H9 (cell line): ENCODE results near the gene NPHS1. TPM values are rescaled to one million over a fixed set of nuclear protein-coding genes. Genes with fewer than 3 reads are reported as not detected.
"Not testable (repeated sequence)": the region's sequence is repeated elsewhere in the genome, so short reads cannot be mapped to it uniquely, and the experiment has no call there.

Source experiments
- DNase-seq: peaks from one replicate; pipeline ENCODE4 v3.0.0-alpha.2; 2017
- H2AFZ ChIP-seq: one replicate; pipeline ENCODE4 v1.6.1; 2013; ENCODE audit warnings: mild to moderate bottlenecking, low read length, control low read depth, moderate library complexity
- H2AK5ac ChIP-seq: 2 replicates; pipeline ENCODE4 v1.6.1; 2013; ENCODE audit warnings: low read length, control low read depth, mixed read lengths; ENCODE audit not compliant: insufficient read length
- H2BK120ac ChIP-seq: one replicate; pipeline ENCODE4 v1.6.1; 2013; ENCODE audit warnings: low read depth, mild to moderate bottlenecking, low read length, control low read depth, inconsistent platforms; ENCODE audit not compliant: poor library complexity, severe bottlenecking
- H2BK12ac ChIP-seq: 2 replicates; pipeline ENCODE4 v1.6.1; 2013; ENCODE audit warnings: low read length, control low read depth, mixed read lengths, low read depth; ENCODE audit not compliant: insufficient read length
- H2BK15ac ChIP-seq: 2 replicates; pipeline ENCODE4 v1.6.1; 2013; ENCODE audit warnings: low read depth, low read length, control low read depth
- H2BK20ac ChIP-seq: one replicate; pipeline ENCODE4 v1.6.1; 2013; ENCODE audit warnings: low read depth, mild to moderate bottlenecking, low read length, control low read depth, inconsistent platforms; ENCODE audit not compliant: poor library complexity, severe bottlenecking
- H2BK5ac ChIP-seq: 2 replicates; pipeline ENCODE4 v1.6.1; 2013; ENCODE audit warnings: low read length, control low read depth, mixed read lengths; ENCODE audit not compliant: insufficient read length
- H3K14ac ChIP-seq: 2 replicates; pipeline ENCODE4 v1.6.1; 2013; ENCODE audit warnings: low read length, control low read depth; ENCODE audit not compliant: insufficient read depth
- H3K18ac ChIP-seq: 2 replicates; pipeline ENCODE4 v1.6.1; 2013; ENCODE audit warnings: low read depth, mild to moderate bottlenecking, mixed read lengths, low read length, control low read depth; ENCODE audit not compliant: insufficient read length
- H3K23ac ChIP-seq: 2 replicates; pipeline ENCODE4 v1.6.1; 2013; ENCODE audit warnings: low read length, control low read depth, mixed read lengths, low read depth; ENCODE audit not compliant: insufficient read length
- H3K23me2 ChIP-seq: 2 replicates; pipeline ENCODE4 v1.6.1; 2013; ENCODE audit warnings: low read depth, mild to moderate bottlenecking, mixed read lengths, low read length, control low read depth; ENCODE audit not compliant: insufficient read length, poor library complexity, severe bottlenecking
- H3K27ac ChIP-seq: 2 replicates; pipeline ENCODE4 v1.5.1; 2013; ENCODE audit warnings: low read length, control low read depth, mixed read lengths, low read depth; ENCODE audit not compliant: insufficient read length
- H3K27me3 ChIP-seq: 2 replicates; pipeline ENCODE4 v1.6.1; 2013; ENCODE audit warnings: low read length, control low read depth, inconsistent platforms; ENCODE audit not compliant: insufficient read depth
- H3K4ac ChIP-seq: 2 replicates; pipeline ENCODE4 v1.6.1; 2013; ENCODE audit warnings: low read depth, mild to moderate bottlenecking, control low read depth, inconsistent platforms, low read length, moderate library complexity
- H3K4me1 ChIP-seq: 2 replicates; pipeline ENCODE4 v1.6.1; 2013; ENCODE audit warnings: low read length, control low read depth, inconsistent platforms; ENCODE audit not compliant: insufficient read depth
- H3K4me2 ChIP-seq: 2 replicates; pipeline ENCODE4 v1.6.1; 2013; ENCODE audit warnings: low read length, control low read depth, mixed read lengths; ENCODE audit not compliant: insufficient read length, insufficient read depth
- H3K56ac ChIP-seq: 2 replicates; pipeline ENCODE4 v1.6.1; 2013; ENCODE audit warnings: low read depth, mild to moderate bottlenecking, mixed read lengths, low read length, control low read depth; ENCODE audit not compliant: insufficient read length
- H3K79me1 ChIP-seq: 2 replicates; pipeline ENCODE4 v1.6.1; 2013; ENCODE audit warnings: low read depth, mild to moderate bottlenecking, moderate library complexity, low read length, control low read depth, inconsistent platforms; ENCODE audit not compliant: insufficient read depth, poor library complexity, severe bottlenecking
- H3K79me2 ChIP-seq: 2 replicates; pipeline ENCODE4 v1.6.1; 2013; ENCODE audit warnings: low read length, control low read depth, inconsistent platforms; ENCODE audit not compliant: insufficient read depth
- H3K9ac ChIP-seq: 2 replicates; pipeline ENCODE4 v1.6.1; 2013; ENCODE audit warnings: low read length, control low read depth, mixed read lengths; ENCODE audit not compliant: insufficient read length; ENCODE audit errors: extremely low read depth
- H3K9me3 ChIP-seq: one replicate; pipeline ENCODE4 v1.6.1; 2013; ENCODE audit warnings: low read depth, low read length, inconsistent platforms; ENCODE audit not compliant: control insufficient read depth
- H3T11ph ChIP-seq: one replicate; pipeline ENCODE4 v1.6.1; 2013; ENCODE audit warnings: mild to moderate bottlenecking, low read length, control low read depth, inconsistent platforms
- H4K20me1 ChIP-seq: one replicate; pipeline ENCODE4 v1.6.1; 2013; ENCODE audit not compliant: control insufficient read depth, insufficient read length, insufficient read depth
- H4K5ac ChIP-seq: 2 replicates; pipeline ENCODE4 v1.6.1; 2013; ENCODE audit warnings: low read depth, mild to moderate bottlenecking, mixed read lengths, low read length, control low read depth; ENCODE audit not compliant: insufficient read length
- H4K8ac ChIP-seq: replicated peaks from 2 replicates; pipeline ENCODE4 v1.6.1; 2013; ENCODE audit warnings: low read length, control low read depth, mixed read lengths, low read depth; ENCODE audit not compliant: insufficient read length
- H4K91ac ChIP-seq: 2 replicates; pipeline ENCODE4 v1.6.1; 2013; ENCODE audit warnings: low read depth, mild to moderate bottlenecking, moderate library complexity, mixed read lengths, low read length, control low read depth; ENCODE audit not compliant: insufficient read length
- H3K27ac Mint-ChIP-seq, 3 experiments: 2 replicates in 2 of 3; 3 replicates in 1 of 3; pipeline ENCODE4 v1.8.0; 2020 to 2021; ENCODE audit warnings: mixed read lengths in 3 of 3, mild to moderate bottlenecking in 1 of 3, moderate library complexity in 1 of 3
- H3K27me3 Mint-ChIP-seq: 2 replicates; pipeline ENCODE4 v1.8.0; 2021; ENCODE audit warnings: low read depth, mild to moderate bottlenecking, moderate library complexity, mixed read lengths
- H3K36me3 Mint-ChIP-seq, 3 experiments: 2 replicates in 2 of 3; 3 replicates in 1 of 3; pipeline ENCODE4 v1.8.0; 2020 to 2021; ENCODE audit warnings: low read depth in 3 of 3, mixed read lengths in 3 of 3; ENCODE audit not compliant: insufficient read depth in 1 of 3
- H3K4me1 Mint-ChIP-seq, 2 experiments: 2 replicates each; pipeline ENCODE4 v1.8.0; 2020; ENCODE audit warnings: mixed read lengths in 2 of 2
- H3K4me3 Mint-ChIP-seq, 2 experiments: 2 replicates in 1 of 2; 3 replicates in 1 of 2; pipeline ENCODE4 v1.8.0; 2020 to 2021; ENCODE audit warnings: mild to moderate bottlenecking in 2 of 2, mixed read lengths in 2 of 2, moderate library complexity in 1 of 2
- H3K9me3 Mint-ChIP-seq, 2 experiments: 2 replicates in 1 of 2; 3 replicates in 1 of 2; pipeline ENCODE4 v1.8.0; 2020; ENCODE audit warnings: mild to moderate bottlenecking in 2 of 2, mixed read lengths in 2 of 2, moderate library complexity in 1 of 2
- CTCF ChIP-seq: fragments of 200-600 bp; sonication (generic); conservative IDR thresholded peaks from 3 replicates; pipeline ENCODE4 v1.8.0; 2021; ENCODE audit warnings: antibody characterized with exemption, mild to moderate bottlenecking
- WGBS: extraction: QIAGEN DNeasy Blood & Tissue Kit; methylation state at CpG from one replicate; pipeline ENCODE4 v1.1.7; 2013; ENCODE audit warnings: missing lambda C conversion rate, low lambda C conversion rate, mixed read lengths; ENCODE audit not compliant: insufficient read length; ENCODE audit errors: extremely low coverage; 5-methylcytosine and 5-hydroxymethylcytosine counted together
- total RNA-seq: library from RNA; stranded (reverse); gene quantifications from 2 replicates; pipeline ENCODE4 v1.2.1, GENCODE V29; 2021

NPHS1 gene
- total RNA-seq, 1 experiment from 2014 or later = 0.83 TPM

GRCh38 chr19:35894342-35894741 lies 42.0 kb upstream of the NPHS1 start:
- H3K4ac ChIP-seq = no peak overlapping the region
- no peak overlapping the region for H3K4me2 ChIP-seq
- no peaks in the 10 kb centered on the region for H3K27me3 ChIP-seq
- H3K27me3 Mint-ChIP-seq = no peaks in the 10 kb centered on the region
- no peak overlapping the region for H3K14ac ChIP-seq
- peaks cover 6% of the 10 kb centered on the region for H3K23me2 ChIP-seq
- no peak overlapping the region for H3T11ph ChIP-seq
- no peaks in the 10 kb centered on the region for H4K20me1 ChIP-seq
- no peak overlapping the region for H3K27ac Mint-ChIP-seq
- TF ChIP-seq CTCF = no peak
- H3K4me3 Mint-ChIP-seq = no peak overlapping the region
- H4K91ac ChIP-seq = no peak overlapping the region
- H2AK5ac ChIP-seq = no peak overlapping the region
- H4K8ac ChIP-seq = no peak overlapping the region
- H3K9me3 ChIP-seq = no peaks in the 10 kb centered on the region
- H3K4me1 Mint-ChIP-seq = peaks cover 0 to 7% of the 10 kb centered on the region in 2 experiments; a peak in 2 of 4 replicates
- H3K9me3 Mint-ChIP-seq = no peaks in the 10 kb centered on the region
- no peak overlapping the region for H3K56ac ChIP-seq
- no peak overlapping the region for H2BK20ac ChIP-seq
- no peak overlapping the region for H3K9ac ChIP-seq
- no peak overlapping the region for H2BK15ac ChIP-seq
- H2BK5ac ChIP-seq = no peak overlapping the region
- H2BK12ac ChIP-seq = no peak overlapping the region
- H3K79me1 ChIP-seq = peaks cover 3% of the 10 kb centered on the region
- DNase-seq = no peak
- no peaks in the 10 kb centered on the region for H3K4me1 ChIP-seq
- no peaks in the 10 kb centered on the region for H3K79me2 ChIP-seq
- peaks cover 27 to 66% (median 61%) of the 10 kb centered on the region in 3 experiments for H3K36me3 Mint-ChIP-seq
- H3K18ac ChIP-seq = no peak overlapping the region
- H4K5ac ChIP-seq = no peak overlapping the region
- no peak overlapping the region for H3K23ac ChIP-seq
- no CpG with 5 or more reads among the region's 2 CpGs for WGBS
- H2BK120ac ChIP-seq = no peak overlapping the region
- H3K27ac ChIP-seq = no peak overlapping the region
- H2AFZ ChIP-seq = no peak overlapping the region

DNA sequence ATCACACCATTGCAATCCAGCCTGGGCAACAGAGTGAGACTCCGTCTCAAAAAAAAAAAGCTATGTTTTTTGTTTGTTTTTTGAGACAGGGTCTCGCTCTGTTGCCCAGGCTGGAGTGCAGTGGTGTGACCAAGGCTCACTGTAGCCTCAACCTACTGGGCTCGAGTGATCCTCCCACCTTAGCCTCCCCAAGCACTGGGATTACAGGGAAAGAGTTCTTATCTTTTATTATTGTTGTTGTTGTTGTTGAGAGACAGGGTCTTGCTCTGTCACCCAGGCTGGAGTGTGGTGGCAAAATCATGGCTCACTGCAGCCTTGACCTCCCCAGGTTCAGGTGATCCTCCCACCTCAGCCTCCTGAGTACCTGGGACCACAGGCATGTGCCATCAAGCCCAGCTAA lies 39.5 kb upstream of the NPHS1 start:
- not testable (repeated sequence) for H3K27ac Mint-ChIP-seq, H3K56ac ChIP-seq, H3K23me2 ChIP-seq, DNase-seq, H3T11ph ChIP-seq, H4K91ac ChIP-seq, H2BK12ac ChIP-seq, H3K9me3 Mint-ChIP-seq, H4K20me1 ChIP-seq, H3K18ac ChIP-seq, H3K14ac ChIP-seq, H3K4me1 Mint-ChIP-seq, H3K4me1 ChIP-seq, H2AK5ac ChIP-seq, H4K5ac ChIP-seq, H3K79me2 ChIP-seq, H2BK5ac ChIP-seq, H3K9me3 ChIP-seq, H2BK120ac ChIP-seq, H3K4me3 Mint-ChIP-seq, H2BK15ac ChIP-seq, H3K79me1 ChIP-seq, H3K23ac ChIP-seq, H3K27me3 Mint-ChIP-seq, H3K4ac ChIP-seq, H2AFZ ChIP-seq, H2BK20ac ChIP-seq, H4K8ac ChIP-seq, H3K9ac ChIP-seq, H3K27me3 ChIP-seq, H3K27ac ChIP-seq, H3K4me2 ChIP-seq
- peaks cover 38 to 78% (median 77%) of the 10 kb centered on the region in 3 experiments for H3K36me3 Mint-ChIP-seq
- WGBS = no CpG with 5 or more reads among the region's 3 CpGs
